ENCODE data around the gene TAOK1.

TAOK1 gene

GRCh38 chr17:29561554-29562517, 171.7 kb downstream of the TAOK1 start:
- Histone ChIP-seq H2AFZ (ENCODE audit: low read length, unreplicated experiment) (no peak overlapping the region), H3K79me2 (ENCODE audit: control insufficient read depth, insufficient read depth, low read length, unreplicated experiment) (no peaks in the 10 kb centered on the region), H3K27ac (ENCODE audit: low read depth, low read length) (no peak overlapping the region), H3K4me3 (ENCODE audit: low read depth, low read length) (no peak overlapping the region), H3K27me3 (ENCODE audit: insufficient read depth, low read length) (no peaks in the 10 kb centered on the region), H3K4me1 (ENCODE audit: control insufficient read depth, insufficient read depth, low read length, unreplicated experiment) (peaks cover 15% of the 10 kb centered on the region), H3K36me3 (ENCODE audit: insufficient read depth, low read length) (no peaks in the 10 kb centered on the region)

GRCh38 chr17:29562615-29563014, 172.5 kb downstream of the TAOK1 start:
- H3K79me2 ChIP-seq (ENCODE audit: control insufficient read depth, insufficient read depth, low read length, unreplicated experiment) = no peaks in the 10 kb centered on the region
- H3K4me1 ChIP-seq (ENCODE audit: control insufficient read depth, insufficient read depth, low read length, unreplicated experiment) = peaks cover 8% of the 10 kb centered on the region
- H3K4me3 ChIP-seq (ENCODE audit: low read depth, low read length) = no peak overlapping the region
- H2AFZ ChIP-seq (ENCODE audit: low read length, unreplicated experiment) = no peak overlapping the region
- no peaks in the 10 kb centered on the region for H3K27me3 ChIP-seq (ENCODE audit: insufficient read depth, low read length)
- H3K27ac ChIP-seq (ENCODE audit: low read depth, low read length) = no peak overlapping the region
- H3K36me3 ChIP-seq (ENCODE audit: insufficient read depth, low read length) = no peaks in the 10 kb centered on the region

GRCh38 chr17:29563816-29564215, 173.7 kb downstream of the TAOK1 start:
- peaks cover 7% of the 10 kb centered on the region for H3K4me1 ChIP-seq (ENCODE audit: control insufficient read depth, insufficient read depth, low read length, unreplicated experiment)
- no peaks in the 10 kb centered on the region for H3K27me3 ChIP-seq (ENCODE audit: insufficient read depth, low read length)
- no peak overlapping the region for H3K27ac ChIP-seq (ENCODE audit: low read depth, low read length)
- H2AFZ ChIP-seq (ENCODE audit: low read length, unreplicated experiment) = no peak overlapping the region
- no peaks in the 10 kb centered on the region for H3K79me2 ChIP-seq (ENCODE audit: control insufficient read depth, insufficient read depth, low read length, unreplicated experiment)
- no peak overlapping the region for H3K4me3 ChIP-seq (ENCODE audit: low read depth, low read length)
- H3K36me3 ChIP-seq (ENCODE audit: insufficient read depth, low read length) = no peaks in the 10 kb centered on the region

GRCh38 chr17:29565643-29566472, 175.7 kb downstream of the TAOK1 start:
- Histone ChIP-seq H3K4me3 (ENCODE audit: low read depth, low read length) (peak overlapping the region; percentile 86), H3K27me3 (ENCODE audit: insufficient read depth, low read length) (no peaks in the 10 kb centered on the region), H3K27ac (ENCODE audit: low read depth, low read length) (no peak overlapping the region), H3K36me3 (ENCODE audit: insufficient read depth, low read length) (no peaks in the 10 kb centered on the region), H2AFZ (ENCODE audit: low read length, unreplicated experiment) (peak overlapping the region; percentile 75), H3K79me2 (ENCODE audit: control insufficient read depth, insufficient read depth, low read length, unreplicated experiment) (no peaks in the 10 kb centered on the region), H3K4me1 (ENCODE audit: control insufficient read depth, insufficient read depth, low read length, unreplicated experiment) (peaks cover 14% of the 10 kb centered on the region)

GRCh38 chr17:29566473-29567303, 176.5 kb downstream of the TAOK1 start, which contains the start of gene ABHD15:
TSS of gene ABHD15 (minus strand) at chr17:29567037. CDS start at chr17:29566966, 71 bp downstream.
- H3K27me3 ChIP-seq (ENCODE audit: insufficient read depth, low read length) = no peaks in the 10 kb centered on the region
- H3K27ac ChIP-seq (ENCODE audit: low read depth, low read length) = 0 out of 2 replicates have a peak within 1 kb of the TSS, but pooled peaks have one; percentile 15
- H3K36me3 ChIP-seq (ENCODE audit: insufficient read depth, low read length) = no peaks in the 10 kb centered on the region
- peaks cover 14% of the 10 kb centered on the region for H3K4me1 ChIP-seq (ENCODE audit: control insufficient read depth, insufficient read depth, low read length, unreplicated experiment)
- peak within 1 kb of the TSS; percentile 86 for H3K4me3 ChIP-seq (ENCODE audit: low read depth, low read length)
- H3K79me2 ChIP-seq (ENCODE audit: control insufficient read depth, insufficient read depth, low read length, unreplicated experiment) = no peaks in the 10 kb centered on the region
- peak within 1 kb of the TSS; percentile 83 for H2AFZ ChIP-seq (ENCODE audit: low read length, unreplicated experiment)

- Histone ChIP-seq H3K27me3 (ENCODE audit: insufficient read depth, low read length) (no peaks in the 10 kb centered on the region), H3K4me1 (ENCODE audit: control insufficient read depth, insufficient read depth, low read length, unreplicated experiment) (peaks cover 15% of the 10 kb centered on the region), H3K27ac (ENCODE audit: low read depth, low read length) (0 out of 2 replicates have a peak overlapping the region, but pooled peaks have one; percentile 15), H3K4me3 (ENCODE audit: low read depth, low read length) (peak overlapping the region; percentile 86), H3K36me3 (ENCODE audit: insufficient read depth, low read length) (no peaks in the 10 kb centered on the region), H3K79me2 (ENCODE audit: control insufficient read depth, insufficient read depth, low read length, unreplicated experiment) (no peaks in the 10 kb centered on the region), H2AFZ (ENCODE audit: low read length, unreplicated experiment) (peak overlapping the region; percentile 83)
These were observed 177.1 kb downstream of the TAOK1 start for GRCh38 chr17:29567304-29567553.

GRCh38 chr17:29567554-29568330, 177.6 kb downstream of the TAOK1 start:
- H3K79me2 ChIP-seq (ENCODE audit: control insufficient read depth, insufficient read depth, low read length, unreplicated experiment) = no peaks in the 10 kb centered on the region

GRCh38 chr17:29568331-29569244, 178.4 kb downstream of the TAOK1 start, which contains the start of gene TP53I13:
TSS of gene TP53I13 (plus strand) at chr17:29568701. CDS start at chr17:29568759, 58 bp downstream.
- Histone ChIP-seq H3K36me3 (ENCODE audit: insufficient read depth, low read length) (no peaks in the 10 kb centered on the region), H2AFZ (ENCODE audit: low read length, unreplicated experiment) (peak within 1 kb of the TSS; percentile 83), H3K4me1 (ENCODE audit: control insufficient read depth, insufficient read depth, low read length, unreplicated experiment) (peaks cover 18% of the 10 kb centered on the region), H3K4me3 (ENCODE audit: low read depth, low read length) (peak within 1 kb of the TSS; percentile 86), H3K27ac (ENCODE audit: low read depth, low read length) (peak within 1 kb of the TSS; percentile 15; the same call in 1 of the 2 replicates), H3K27me3 (ENCODE audit: insufficient read depth, low read length) (no peaks in the 10 kb centered on the region), H3K79me2 (ENCODE audit: control insufficient read depth, insufficient read depth, low read length, unreplicated experiment) (no peaks in the 10 kb centered on the region)

More at GRCh38 chr17:29567554-29568330, 177.6 kb downstream of the TAOK1 start:
- Histone ChIP-seq H3K4me1 (ENCODE audit: control insufficient read depth, insufficient read depth, low read length, unreplicated experiment) (peaks cover 18% of the 10 kb centered on the region), H3K27me3 (ENCODE audit: insufficient read depth, low read length) (no peaks in the 10 kb centered on the region), H3K36me3 (ENCODE audit: insufficient read depth, low read length) (no peaks in the 10 kb centered on the region), H2AFZ (ENCODE audit: low read length, unreplicated experiment) (peak overlapping the region; percentile 83), H3K4me3 (ENCODE audit: low read depth, low read length) (peak overlapping the region; percentile 86), H3K27ac (ENCODE audit: low read depth, low read length) (peak overlapping the region; percentile 15; the same call in 1 of the 2 replicates)
